Esophagus squamous epithelium (tissue), 4 donors: ENCODE measurements around the gene ORMDL3.

Source experiments
- CTCF ChIP-seq, 6 experiments: fragments of 450-650 bp in 4 of 6; fragments of 200-600 bp in 2 of 6; sonication (generic) in 2 of 6; IDR thresholded peaks; one replicate each; pipeline ENCODE4 v1.5.1; 2016 to 2019; ENCODE audit warnings: antibody characterized with exemption in 6 of 6, mild to moderate bottlenecking in 4 of 6, moderate library complexity in 4 of 6
- POLR2A ChIP-seq, 4 donors: fragments of 450-650 bp; IDR thresholded peaks; one replicate each; pipeline ENCODE4 v1.6.1; 2017; ENCODE audit warnings: antibody characterized with exemption in 4 of 4, mild to moderate bottlenecking in 4 of 4, moderate library complexity in 3 of 4

DNA sequence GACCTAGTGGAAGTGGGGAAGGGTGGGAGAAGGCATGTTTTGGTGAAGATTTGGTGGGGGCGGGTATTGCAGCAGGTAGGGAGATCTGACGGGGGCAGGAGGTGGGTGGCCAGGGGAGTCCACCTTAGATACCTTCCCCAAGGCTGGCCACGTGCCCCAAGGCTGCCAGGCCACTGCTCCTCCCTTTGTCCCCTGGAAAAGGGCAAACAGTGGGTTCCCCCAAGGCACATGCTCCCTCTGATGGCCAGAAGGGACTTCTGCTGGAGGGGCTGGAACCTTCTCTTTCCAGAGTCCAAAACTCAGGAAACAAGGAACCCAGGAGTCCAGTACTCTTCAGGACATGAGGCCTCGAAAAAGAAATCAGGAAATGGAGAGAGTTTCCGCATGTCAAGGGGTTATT is 47.0 kb upstream of the ORMDL3 start:
- TF ChIP-seq CTCF (IDR thresholded peaks at IDR 0.05) (no peak), POLR2A (IDR thresholded peaks at IDR 0.05) (no peak)
